HepG2 (cell line): ENCODE results near the gene MEAK7. TPM values are rescaled to one million over a fixed set of nuclear protein-coding genes. Genes with fewer than 3 reads are reported as not detected.

Experiments used
- ATAC-seq: fragments of 200-7000 bp; cut with Tn5 transposase; 3 replicates; pipeline ENCODE4 v1.9.1; 2020; ENCODE audit warnings: mild to moderate bottlenecking, moderate library complexity
- BruUV-seq: library from RNA; stranded (reverse); fragments of 400-500 nt; replicated peaks from 2 replicates; lab custom pipeline; 2021; lab: Mats Ljungman, UMichigan
- CTCF ChIA-PET: fragments of 300-600 bp; formaldehyde crosslinking; extraction: SDS; loops from one replicate; lab custom pipeline; 2021; ENCODE audit warnings: low total read pairs, inconsistent platforms, low intra/inter-chr PET ratio; lab: Yijun Ruan, JAX
- POLR2A ChIA-PET: fragments of 350-600 bp; sonication (Branson Sonifier 250); formaldehyde crosslinking; loops from one replicate; lab custom pipeline; 2020; ENCODE audit warnings: antibody characterized with exemption, inconsistent platforms; lab: Yijun Ruan, JAX
- DNase-seq: peaks from one replicate; pipeline ENCODE4 v3.0.0-alpha.2; 2015; ENCODE audit warnings: low spot score
- FAIRE-seq: peaks from 3 replicates; lab custom pipeline; 2011; peaks lifted over from hg19 to GRCh38; lab: Jason Lieb, UNC
- H2AFZ ChIP-seq: one replicate; pipeline ENCODE4 v1.6.1; 2011; ENCODE audit warnings: low read length, inconsistent platforms
- H3K27ac ChIP-seq: fragments of 300-600 bp; 3 replicates; pipeline ENCODE4 v1.8.0; 2011; ENCODE audit warnings: mixed run types, mild to moderate bottlenecking, mixed read lengths, low read length, inconsistent platforms; ENCODE audit not compliant: insufficient read depth; ENCODE audit errors: extremely low read length
- H3K27me3 ChIP-seq, 2 experiments: fragments of 200-600 bp in 1 of 2; 2 replicates in 1 of 2; 3 replicates in 1 of 2; pipeline versions ENCODE4 v1.6.0 to v1.8.0; 2011; ENCODE audit warnings: low read length in 2 of 2, mild to moderate bottlenecking in 2 of 2, moderate library complexity in 2 of 2, inconsistent platforms in 1 of 2; ENCODE audit not compliant: insufficient read depth in 2 of 2, control insufficient read depth in 1 of 2
- H3K36me3 ChIP-seq, 2 experiments: fragments of 200-600 bp in 1 of 2; replicated peaks in 1 of 2; 2 replicates in 1 of 2; 3 replicates in 1 of 2; pipeline versions ENCODE4 v1.5.1 to v1.8.0; 2011; ENCODE audit warnings: low read length in 2 of 2, inconsistent platforms in 1 of 2; ENCODE audit not compliant: insufficient read depth in 2 of 2, control insufficient read depth in 1 of 2
- H3K4me1 ChIP-seq: 2 replicates; pipeline ENCODE4 v1.5.1; 2012; ENCODE audit warnings: low read length, inconsistent platforms; ENCODE audit not compliant: insufficient read depth
- H3K4me2 ChIP-seq: 2 replicates; pipeline ENCODE4 v1.6.0; 2011; ENCODE audit warnings: low read depth, low read length, inconsistent platforms
- H3K4me3 ChIP-seq, 3 experiments: fragments of 200-600 bp in 1 of 3; sonication (generic), shearing (Covaris generic) in 1 of 3; replicated peaks in 1 of 3; 2 replicates each; pipeline ENCODE4 v1.5.1; 2011 to 2016; ENCODE audit warnings: low read length in 3 of 3, inconsistent platforms in 2 of 3, low read depth in 2 of 3, mild to moderate bottlenecking in 2 of 3, control low read depth in 1 of 3, mixed read lengths in 1 of 3; ENCODE audit not compliant: insufficient read depth in 1 of 3
- H3K79me2 ChIP-seq: one replicate; pipeline ENCODE4 v1.6.1; 2011; ENCODE audit warnings: low read length, inconsistent platforms; ENCODE audit not compliant: insufficient read depth
- H3K9ac ChIP-seq: 2 replicates; pipeline ENCODE4 v1.6.0; 2011; ENCODE audit warnings: mild to moderate bottlenecking, low read depth, low read length, inconsistent platforms; ENCODE audit not compliant: insufficient read depth
- H3K9me3 ChIP-seq: 2 replicates; pipeline ENCODE4 v1.5.1; 2012; ENCODE audit warnings: mild to moderate bottlenecking, low read length
- H4K20me1 ChIP-seq: 2 replicates; pipeline ENCODE4 v1.6.0; 2011; ENCODE audit warnings: inconsistent platforms, mild to moderate bottlenecking, low read length, moderate library complexity; ENCODE audit not compliant: insufficient read depth
- CSRNP1 ChIP-seq: sonication (generic); formaldehyde crosslinking; IDR thresholded peaks from 2 replicates; pipeline ENCODE4 v1.8.1; 2023; ENCODE audit warnings: mild to moderate bottlenecking, missing genetic modification reagents
- IKZF4 ChIP-seq: sonication (generic); formaldehyde crosslinking; IDR thresholded peaks from 2 replicates; pipeline ENCODE4 v1.5.1; 2020; ENCODE audit warnings: borderline replicate concordance, mild to moderate bottlenecking, low read depth, missing genetic modification reagents; ENCODE audit errors: not compliant biosample characterization
- KLF6 ChIP-seq: IDR thresholded peaks from 2 replicates; pipeline ENCODE4 v1.8.0; 2016; ENCODE audit warnings: missing biosample characterization, missing genetic modification reagents
- SATB2 ChIP-seq: sonication (generic); formaldehyde crosslinking; IDR thresholded peaks from 2 replicates; pipeline ENCODE4 v1.5.0; 2020; ENCODE audit warnings: missing genetic modification reagents
- SNAI1 ChIP-seq: sonication (generic); formaldehyde crosslinking; IDR thresholded peaks from 2 replicates; pipeline ENCODE4 v1.5.0; 2020; ENCODE audit warnings: mild to moderate bottlenecking, missing genetic modification reagents, borderline replicate concordance
- SP1 ChIP-seq, 2 experiments: fragments of 450-650 bp in 1 of 2; sonication (generic) in 1 of 2; formaldehyde crosslinking in 1 of 2; IDR thresholded peaks; 2 replicates each; pipeline versions ENCODE4 v1.4.0 to v1.6.1; 2016 to 2020; ENCODE audit warnings: missing genetic modification reagents in 1 of 2
- ZNF782 ChIP-seq: sonication (generic); formaldehyde crosslinking; IDR thresholded peaks from 2 replicates; pipeline ENCODE4 v1.4.0; 2020; ENCODE audit warnings: missing genetic modification reagents, mild to moderate bottlenecking, borderline replicate concordance
- WGBS: methylation state at CpG from one replicate; pipeline ENCODE4 v1.1.6; 2017; ENCODE audit warnings: low lambda C conversion rate; 5-methylcytosine and 5-hydroxymethylcytosine counted together
- in situ Hi-C: cut with HindIII; loops from 2 replicates; pipeline ENCODE4 v1.10.0; 2017; ENCODE audit warnings: low pct_unique_long_range_greater_than_20kb; ENCODE audit not compliant: extremely low pct_ligation_motif_present
- intact Hi-C: fragments of 100-400 bp; cut with micrococcal nuclease; formaldehyde crosslinking; loops from one replicate; pipeline ENCODE4 v1.10.0; 2022; ENCODE audit not compliant: unreplicated experiment
- polyA plus RNA-seq, 8 experiments: library from polyadenylated mRNA; depleted of rRNA in 3 of 8; stranded (reverse) in 7 of 8; unstranded in 1 of 8; fragments of >200 nt; fragmentation: Illumina TruSeq in 4 of 8; extraction: Trizol in 4 of 8; gene quantifications; 2 replicates each; pipeline versions ENCODE4 v1.2.1 to v1.2.3, GENCODE V29; 2011 to 2016; ENCODE audit warnings: low read depth in 4 of 8, missing spikeins in 1 of 8, mixed read lengths in 1 of 8; ENCODE audit not compliant: insufficient read depth in 1 of 8
- total RNA-seq, 5 experiments: library from RNA; depleted of rRNA; stranded (reverse); fragments of >200 nt; fragmentation: Illumina TruSeq; extraction: Trizol; gene quantifications; 2 replicates each; pipeline ENCODE4 v1.2.3, GENCODE V29; 2016; ENCODE audit warnings: low read depth in 1 of 5
- TF ChIP-seq, protein P1 (sequence below): IDR thresholded peaks from 2 replicates; pipeline ENCODE4 v1.6.1; 2016
- TF ChIP-seq, protein P2 (sequence below): sonication (generic); formaldehyde crosslinking; IDR thresholded peaks from 2 replicates; pipeline ENCODE4 v1.8.0; 2022; ENCODE audit warnings: missing genetic modification reagents, mild to moderate bottlenecking, inconsistent platforms, borderline replicate concordance

The MEAK7 gene
- total and polyA plus RNA-seq, 2 of the 13 experiments (the other 11 are each of a cell fraction or from before 2014, with no cell fraction given) = 11.8 to 14.7 TPM

DNA sequence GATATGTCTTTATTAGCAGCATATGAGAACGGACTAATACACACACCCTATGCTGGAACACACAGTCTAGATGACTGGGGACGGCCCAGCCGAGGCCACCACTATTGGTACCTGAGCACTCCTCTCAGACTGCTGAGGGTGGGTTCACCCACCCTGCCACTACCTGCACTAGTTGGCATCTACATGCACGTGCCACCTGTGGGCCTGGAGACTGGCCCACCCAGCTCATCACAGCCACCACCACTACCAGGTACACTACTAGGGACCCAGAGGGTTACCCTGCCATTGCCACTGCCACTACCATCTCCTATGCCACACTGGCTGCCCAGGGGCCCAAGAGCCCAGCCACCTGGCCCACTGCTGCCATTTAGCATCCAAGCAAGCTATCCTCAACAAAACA is 32.5 kb downstream of the MEAK7 start:
- Histone ChIP-seq H3K9me3 (peaks cover 16% of the 10 kb centered on the region), H2AFZ (no peak overlapping the region), H3K27ac (no peak overlapping the region), H3K36me3 (0 out of 5 replicates have a peak, but pooled peaks cover 0 to 2% of the 10 kb centered on the region in 2 experiments), H3K4me2 (no peak overlapping the region), H4K20me1 (no peaks in the 10 kb centered on the region), H3K4me1 (peaks cover 10% of the 10 kb centered on the region; the same call in 1 of the 2 replicates), H3K79me2 (no peaks in the 10 kb centered on the region), H3K4me3 (no peak overlapping the region), H3K27me3 (no peaks in the 10 kb centered on the region), H3K9ac (no peak overlapping the region)
- FAIRE-seq (no peak), ATAC-seq (no peak), DNase-seq (no peak)
- POLR2A ChIA-PET = no interaction called here
- CTCF ChIA-PET = no interaction called here
- BruUV-seq = no TSS peak
- intact Hi-C loops (no loop called here), in situ Hi-C loops (no loop called here)
- 90% methylated on average over 4 of the region's 4 CpGs for WGBS
- TF ChIP-seq, protein P1, sequence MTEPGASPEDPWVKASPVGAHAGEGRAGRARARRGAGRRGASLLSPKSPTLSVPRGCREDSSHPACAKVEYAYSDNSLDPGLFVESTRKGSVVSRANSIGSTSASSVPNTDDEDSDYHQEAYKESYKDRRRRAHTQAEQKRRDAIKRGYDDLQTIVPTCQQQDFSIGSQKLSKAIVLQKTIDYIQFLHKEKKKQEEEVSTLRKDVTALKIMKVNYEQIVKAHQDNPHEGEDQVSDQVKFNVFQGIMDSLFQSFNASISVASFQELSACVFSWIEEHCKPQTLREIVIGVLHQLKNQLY (CRISPR knock-in tag) = no peak
- TF ChIP-seq ZNF782 (no peak), IKZF4 (CRISPR knock-in tag) (no peak), SATB2 (no peak), KLF6 (CRISPR knock-in tag) (no peak), CSRNP1 (CRISPR knock-in tag) (no peak), SNAI1 (CRISPR knock-in tag) (no peak), SP1 (IDR thresholded peaks at IDR 0.05) (no peak), SP1 (CRISPR knock-in tag; IDR thresholded peaks at IDR 0.05) (no peak)
- TF ChIP-seq, protein P2, sequence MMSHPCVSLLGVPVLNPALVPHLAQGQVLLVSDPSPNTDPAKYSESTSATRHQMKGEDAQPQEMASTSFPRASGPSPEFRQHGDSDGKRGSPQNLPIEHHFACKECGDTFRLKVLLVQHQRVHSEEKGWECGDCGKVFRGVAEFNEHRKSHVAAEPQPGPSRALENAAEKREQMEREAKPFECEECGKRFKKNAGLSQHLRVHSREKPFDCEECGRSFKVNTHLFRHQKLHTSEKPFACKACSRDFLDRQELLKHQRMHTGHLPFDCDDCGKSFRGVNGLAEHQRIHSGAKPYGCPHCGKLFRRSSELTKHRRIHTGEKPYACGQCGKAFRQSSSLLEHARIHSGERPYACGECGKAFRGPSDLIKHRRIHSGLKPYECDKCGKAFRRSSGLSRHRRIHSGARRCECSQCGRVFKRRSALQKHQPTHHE (CRISPR knock-in tag) = no peak
